ENCODE results near the gene SLC12A6.
"Not testable (repeated sequence)": the region's sequence is repeated elsewhere in the genome, so short reads cannot be mapped to it uniquely, and the experiment has no call there.

Gene SLC12A6

GRCh38 chr15:34337557-34338306 is at the start of gene SLC12A6:
Gene SLC12A6, minus strand, starts transcription at chr15:34337781. Its CDS starts 1,101 bp downstream, at chr15:34336680.
- H3K27ac ChIP-seq, result peak within 1 kb of the TSS; percentile 80
- POLR2A ChIA-PET (ENCODE audit: low non-redundant PET), result interaction anchor here (0.8 to 1.3 kb wide), 2 partner anchors 28 to 223 kb away, joined by 3 to 4 read pairs; no protein-coding TSS in a partner anchor
- CTCF ChIA-PET, result interaction anchor here (0.7 kb wide), 1 partner anchor 29 kb away, joined by 3 read pairs; the partner anchor contains the start of gene LPCAT4
- TF ChIP-seq, protein P1, sequence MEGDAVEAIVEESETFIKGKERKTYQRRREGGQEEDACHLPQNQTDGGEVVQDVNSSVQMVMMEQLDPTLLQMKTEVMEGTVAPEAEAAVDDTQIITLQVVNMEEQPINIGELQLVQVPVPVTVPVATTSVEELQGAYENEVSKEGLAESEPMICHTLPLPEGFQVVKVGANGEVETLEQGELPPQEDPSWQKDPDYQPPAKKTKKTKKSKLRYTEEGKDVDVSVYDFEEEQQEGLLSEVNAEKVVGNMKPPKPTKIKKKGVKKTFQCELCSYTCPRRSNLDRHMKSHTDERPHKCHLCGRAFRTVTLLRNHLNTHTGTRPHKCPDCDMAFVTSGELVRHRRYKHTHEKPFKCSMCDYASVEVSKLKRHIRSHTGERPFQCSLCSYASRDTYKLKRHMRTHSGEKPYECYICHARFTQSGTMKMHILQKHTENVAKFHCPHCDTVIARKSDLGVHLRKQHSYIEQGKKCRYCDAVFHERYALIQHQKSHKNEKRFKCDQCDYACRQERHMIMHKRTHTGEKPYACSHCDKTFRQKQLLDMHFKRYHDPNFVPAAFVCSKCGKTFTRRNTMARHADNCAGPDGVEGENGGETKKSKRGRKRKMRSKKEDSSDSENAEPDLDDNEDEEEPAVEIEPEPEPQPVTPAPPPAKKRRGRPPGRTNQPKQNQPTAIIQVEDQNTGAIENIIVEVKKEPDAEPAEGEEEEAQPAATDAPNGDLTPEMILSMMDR (conservative IDR thresholded peaks at IDR 0.05; ENCODE audit: low read depth), result no peak
- DNase-seq (ENCODE audit: low spot score), result peak; percentile 93

DNA sequence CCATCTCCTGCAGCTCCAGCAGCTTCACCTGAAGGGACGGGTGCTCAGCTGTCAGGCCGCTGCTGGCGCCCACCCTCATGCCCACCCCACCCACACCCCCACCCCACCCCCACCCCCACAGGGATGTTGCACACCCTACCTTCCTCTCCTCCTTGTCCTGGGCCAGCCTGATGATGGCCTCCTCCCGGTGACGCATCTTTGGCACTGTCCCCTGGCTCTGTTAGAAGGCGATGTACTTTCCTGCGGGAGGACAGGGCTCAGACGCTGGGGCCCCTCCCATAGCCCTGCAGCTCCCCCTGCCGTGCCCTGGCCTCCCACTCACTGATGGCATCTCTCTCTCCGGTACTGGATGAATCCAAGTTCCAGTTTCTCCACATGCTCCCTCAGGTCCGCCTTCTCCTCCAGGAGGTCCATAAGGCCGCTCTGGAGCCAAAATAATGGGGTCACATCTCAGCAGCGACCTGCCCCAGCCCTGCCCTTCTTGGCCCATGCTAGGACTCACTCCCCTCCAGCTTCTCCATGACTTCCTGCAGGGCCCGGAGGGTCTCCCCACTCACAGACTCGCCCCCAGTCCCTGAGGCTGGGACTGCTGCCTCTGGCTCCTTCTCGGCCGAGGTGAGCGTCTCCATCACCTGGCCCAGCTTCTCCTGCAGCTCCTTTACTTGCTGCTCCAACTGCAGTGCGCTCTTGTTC is 44.4 kb upstream of the SLC12A6 start:
- POLR2A ChIA-PET (ENCODE audit: low non-redundant PET); DNase-seq (ENCODE audit: low spot score); CTCF ChIA-PET; H3K27ac ChIP-seq: not testable (repeated sequence)

- POLR2A ChIA-PET (ENCODE audit: low non-redundant PET); DNase-seq (ENCODE audit: low spot score); CTCF ChIA-PET: not testable (repeated sequence)
Measured at GRCh38 chr15:34380491-34380890, 42.9 kb upstream of the SLC12A6 start.

GRCh38 chr15:34376856-34377255 is 39.3 kb upstream of the SLC12A6 start:
- ChIA-PET CTCF (no interaction called here), POLR2A (ENCODE audit: low non-redundant PET) (no interaction called here)
- H3K27ac ChIP-seq, result no peak overlapping the region
- no peak for DNase-seq (ENCODE audit: low spot score)
- TF ChIP-seq, protein P1 (conservative IDR thresholded peaks at IDR 0.05; ENCODE audit: low read depth), result no peak

More at GRCh38 chr15:34380491-34380890, 42.9 kb upstream of the SLC12A6 start:
- not testable (repeated sequence) for H3K27ac ChIP-seq

- CTCF ChIA-PET; H3K27ac ChIP-seq; DNase-seq (ENCODE audit: low spot score); POLR2A ChIA-PET (ENCODE audit: low non-redundant PET): not testable (repeated sequence)
Measured at GRCh38 chr15:34375541-34375940, 38.0 kb upstream of the SLC12A6 start.

GRCh38 chr15:34374816-34375215 is 37.2 kb upstream of the SLC12A6 start:
- ChIA-PET CTCF (interaction anchor here (0.7 kb wide), 1 partner anchor 264 kb away, joined by 4 read pairs; no protein-coding TSS in a partner anchor), POLR2A (ENCODE audit: low non-redundant PET) (no interaction called here)
- no peak overlapping the region for H3K27ac ChIP-seq
- TF ChIP-seq, protein P1 (conservative IDR thresholded peaks at IDR 0.05; ENCODE audit: low read depth), result no peak
- no peak for DNase-seq (ENCODE audit: low spot score)

DNA sequence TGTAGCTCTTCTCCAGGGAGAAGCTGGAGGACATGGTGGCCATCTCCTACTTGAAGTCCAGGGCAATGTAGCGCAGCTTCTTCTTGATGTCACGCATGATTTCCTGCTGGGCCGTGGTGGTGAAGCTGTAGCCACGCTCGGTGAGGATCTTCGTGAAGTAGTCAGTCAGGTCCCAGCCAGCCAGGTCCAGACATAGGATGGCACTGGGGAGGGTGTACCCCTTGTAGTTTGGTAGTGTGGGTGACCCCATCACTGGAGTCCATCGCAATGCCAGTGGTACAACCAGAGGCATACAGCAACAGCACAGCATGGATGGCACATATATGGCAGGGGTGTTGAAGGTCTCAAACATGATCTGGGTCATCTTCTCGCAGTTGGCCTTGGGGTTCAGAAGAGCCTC is 36.4 kb upstream of the SLC12A6 start:
- ChIA-PET POLR2A (ENCODE audit: low non-redundant PET) (no interaction called here), CTCF (no interaction called here)
- DNase-seq (ENCODE audit: low spot score), result no peak
- TF ChIP-seq, protein P1 (conservative IDR thresholded peaks at IDR 0.05; ENCODE audit: low read depth), result no peak
- no peak overlapping the region for H3K27ac ChIP-seq

GRCh38 chr15:34370643-34371042 is 33.1 kb upstream of the SLC12A6 start:
- no peak for DNase-seq (ENCODE audit: low spot score)
- TF ChIP-seq, protein P1 (conservative IDR thresholded peaks at IDR 0.05; ENCODE audit: low read depth), result no peak
- CTCF ChIA-PET, result no interaction called here
- no peak overlapping the region for H3K27ac ChIP-seq
- POLR2A ChIA-PET (ENCODE audit: low non-redundant PET), result no interaction called here

Measured in RWPE1 (cell line).